Naive thymus-derived CD4-positive, alpha-beta T cell (primary cell): Measurements from ENCODE around the gene PPFIA3. TPM values are rescaled to one million over a fixed set of nuclear protein-coding genes. Genes with fewer than 3 reads are reported as not detected.
A peak's percentile ranks its signal among the peaks of the same experiment; 100 is the strongest.

Experiments
- ATAC-seq: fragments of 150-1000 bp; cut with Tn5 transposase; 2 replicates; pipeline ENCODE4 v1.10.0; 2021; ENCODE audit warnings: mild to moderate bottlenecking, moderate library complexity
- CTCF ChIA-PET: fragments of 350-600 bp; sonication (Branson Sonifier 250); formaldehyde crosslinking; loops from one replicate; lab custom pipeline; 2021; ENCODE audit warnings: antibody characterized with exemption; lab: Charles Lee
- POLR2A ChIA-PET: fragments of 350-600 bp; sonication (Branson Sonifier 250); formaldehyde crosslinking; loops from one replicate; lab custom pipeline; 2021; ENCODE audit warnings: antibody characterized with exemption, inconsistent platforms; lab: Charles Lee
- DNase-seq, 9 donors: peaks; one replicate each; pipeline versions ENCODE4 v3.0.0 to v3.0.0-alpha.2; 2020 to 2022; ENCODE audit warnings: mixed read lengths in 1 of 9
- H3K27ac ChIP-seq: one replicate; pipeline ENCODE4 v1.7.0; 2013; ENCODE audit warnings: mild to moderate bottlenecking, low read depth, low read length, moderate library complexity
- H3K27me3 ChIP-seq, 2 donors: one replicate each; pipeline ENCODE4 v1.7.0; 2013; ENCODE audit warnings: low read length in 2 of 2, mild to moderate bottlenecking in 2 of 2, moderate library complexity in 2 of 2; ENCODE audit not compliant: control insufficient read depth in 2 of 2, insufficient read depth in 2 of 2
- H3K36me3 ChIP-seq, 3 experiments: 1 replicate in 2 of 3; 2 replicates in 1 of 3; pipeline ENCODE4 v1.7.0; 2013; ENCODE audit warnings: low read length in 3 of 3, mild to moderate bottlenecking in 3 of 3, moderate library complexity in 1 of 3; ENCODE audit not compliant: insufficient read depth in 3 of 3, control insufficient read depth in 2 of 3
- H3K4me1 ChIP-seq, 2 donors: one replicate each; pipeline ENCODE4 v1.7.0; 2013; ENCODE audit warnings: low read length in 2 of 2, mild to moderate bottlenecking in 2 of 2, moderate library complexity in 1 of 2; ENCODE audit not compliant: control insufficient read depth in 2 of 2, insufficient read depth in 2 of 2
- H3K4me3 ChIP-seq: 2 replicates; pipeline ENCODE4 v1.7.0; 2013; ENCODE audit warnings: mild to moderate bottlenecking, low read length
- H3K9me3 ChIP-seq, 3 experiments: 1 replicate in 2 of 3; 2 replicates in 1 of 3; pipeline ENCODE4 v1.7.0; 2013; ENCODE audit warnings: low read length in 3 of 3; ENCODE audit not compliant: control insufficient read depth in 2 of 3
- H3K27ac Mint-ChIP-seq, 9 donors: one replicate each; pipeline ENCODE4 v1.8.0; 2020 to 2022; ENCODE audit warnings: mixed read lengths in 9 of 9, mild to moderate bottlenecking in 8 of 9, moderate library complexity in 5 of 9, inconsistent platforms in 2 of 9
- H3K27me3 Mint-ChIP-seq, 5 donors: one replicate each; pipeline ENCODE4 v1.8.0; 2021 to 2022; ENCODE audit warnings: mixed read lengths in 5 of 5, mild to moderate bottlenecking in 1 of 5
- H3K36me3 Mint-ChIP-seq, 5 donors: one replicate each; pipeline ENCODE4 v1.8.0; 2020 to 2022; ENCODE audit warnings: mixed read lengths in 5 of 5, mild to moderate bottlenecking in 3 of 5, inconsistent platforms in 1 of 5
- H3K4me1 Mint-ChIP-seq, 7 donors: one replicate each; pipeline ENCODE4 v1.8.0; 2020 to 2022; ENCODE audit warnings: mixed read lengths in 7 of 7, mild to moderate bottlenecking in 3 of 7, inconsistent platforms in 1 of 7
- H3K4me3 Mint-ChIP-seq, 10 donors: one replicate each; pipeline ENCODE4 v1.8.0; 2020 to 2022; ENCODE audit warnings: mild to moderate bottlenecking in 10 of 10, mixed read lengths in 10 of 10, moderate library complexity in 6 of 10, inconsistent platforms in 2 of 10
- H3K9me3 Mint-ChIP-seq, 11 donors: one replicate each; pipeline ENCODE4 v1.8.0; 2020 to 2022; ENCODE audit warnings: mixed read lengths in 11 of 11, mild to moderate bottlenecking in 4 of 11, inconsistent platforms in 1 of 11, moderate library complexity in 1 of 11
- intact Hi-C, 2 donors: fragments of 100-400 bp; cut with micrococcal nuclease; formaldehyde crosslinking; loops; one replicate each; pipeline ENCODE4 v1.15.1; 2023
- polyA plus RNA-seq, 2 donors: library from polyadenylated mRNA; unstranded; fragments of 300-500 nt; fragmentation: Illumina TruSeq; gene quantifications; one replicate each; pipeline ENCODE4 v1.2.3, GENCODE V29; 2021
- total RNA-seq, 6 experiments: library from RNA in 5 of 6; stranded (reverse) in 5 of 6; gene quantifications; 1 replicate in 5 of 6; 2 replicates in 1 of 6; pipeline ENCODE4 v1.2.3 and lab custom pipeline; 2021 to 2026

PPFIA3 gene
- total and polyA plus RNA-seq, 7 experiments from 2014 or later, result 0.15 to 4.9 (median 2.6) TPM

DNA sequence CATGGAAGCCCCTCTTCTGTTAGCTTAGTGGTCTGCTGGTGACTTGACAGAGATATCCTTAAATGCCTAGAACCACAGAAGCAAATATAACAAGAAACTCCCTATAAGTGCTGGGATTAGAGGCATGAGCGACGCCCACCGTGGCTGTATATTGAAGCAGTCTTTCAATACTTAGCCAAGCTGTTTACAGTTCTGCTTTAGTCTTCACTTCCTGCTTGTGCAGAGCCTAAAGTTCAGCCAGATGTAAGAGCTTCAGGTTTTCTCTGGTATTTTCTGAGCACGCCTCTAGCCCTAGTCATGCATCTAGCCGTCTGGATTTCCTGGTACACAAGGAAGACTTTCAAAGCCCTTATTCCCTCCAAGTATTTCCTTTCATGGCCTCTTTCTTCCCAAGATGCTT, 66.8 kb downstream of the PPFIA3 start:
- Histone ChIP-seq H3K4me1 (peaks cover 3 to 4% of the 10 kb centered on the region in 2 donors), H3K9me3 (peaks cover 0 to 3% (median 0%) of the 10 kb centered on the region in 3 experiments), H3K27me3 (no peaks in the 10 kb centered on the region), H3K4me3 (no peak overlapping the region), H3K27ac (no peak overlapping the region), H3K36me3 (no peaks in the 10 kb centered on the region)
- Mint-ChIP-seq H3K27ac (no peak overlapping the region), H3K4me3 (no peak overlapping the region), H3K4me1 (peaks cover 7 to 17% (median 11%) of the 10 kb centered on the region in 7 donors), H3K27me3 (no peaks in the 10 kb centered on the region), H3K9me3 (peaks cover 0 to 33% (median 11%) of the 10 kb centered on the region in 11 donors), H3K36me3 (peaks cover 0 to 5% (median 4%) of the 10 kb centered on the region in 5 donors)
- ATAC-seq, result no peak
- intact Hi-C loops, result no loop called here
- ChIA-PET CTCF (no interaction called here), POLR2A (no interaction called here)
- DNase-seq, result no peak

DNA sequence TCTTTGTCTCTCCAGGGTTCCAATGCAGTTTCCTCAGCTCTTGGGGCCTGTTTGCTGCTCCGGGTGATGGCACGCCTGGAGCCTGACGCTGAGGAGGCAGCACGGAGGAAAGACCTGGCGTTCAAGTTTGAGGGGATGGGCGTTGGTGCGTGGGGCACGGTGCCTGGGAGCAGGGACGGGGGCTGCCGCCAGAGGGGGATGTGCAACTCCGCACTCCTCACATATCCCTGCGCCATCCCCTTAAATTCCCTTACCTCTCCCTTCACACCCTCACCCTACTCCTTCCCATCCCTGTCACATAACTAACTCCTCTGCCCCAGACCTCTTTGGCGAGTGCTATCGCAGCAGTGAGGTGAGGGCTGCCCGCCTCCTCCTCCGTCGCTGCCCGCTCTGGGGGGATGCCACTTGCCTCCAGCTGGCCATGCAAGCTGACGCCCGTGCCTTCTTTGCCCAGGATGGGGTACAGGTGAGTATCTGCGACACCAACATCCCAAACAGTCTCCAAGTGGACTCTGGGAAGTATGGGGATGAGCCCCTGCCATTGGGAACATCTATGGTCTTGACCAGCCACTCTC, 69.4 kb downstream of the PPFIA3 start:
- Histone ChIP-seq H3K27me3 (no peaks in the 10 kb centered on the region), H3K4me3 (no peak overlapping the region), H3K4me1 (peaks cover 3 to 4% of the 10 kb centered on the region in 2 donors), H3K9me3 (peaks cover 0 to 3% (median 0%) of the 10 kb centered on the region in 3 experiments), H3K27ac (no peak overlapping the region), H3K36me3 (no peaks in the 10 kb centered on the region)
- Mint-ChIP-seq H3K27ac (peak overlapping the region in 1 of 9 donors; percentile 65), H3K4me3 (no peak overlapping the region), H3K27me3 (peaks cover 0 to 4% (median 0%) of the 10 kb centered on the region in 5 donors), H3K9me3 (peaks cover 0 to 27% (median 5%) of the 10 kb centered on the region in 11 donors), H3K4me1 (peaks cover 7 to 17% (median 11%) of the 10 kb centered on the region in 7 donors), H3K36me3 (peaks cover 0 to 5% (median 4%) of the 10 kb centered on the region in 5 donors)
- ChIA-PET POLR2A (interaction anchor here (0.6 kb wide), 1 partner anchor 370 kb away, joined by 5 read pairs; no protein-coding TSS in a partner anchor), CTCF (interaction anchor here (1.0 kb wide), 1 partner anchor 10 kb away, joined by 3 read pairs; no protein-coding TSS in a partner anchor)
- ATAC-seq, result no peak
- intact Hi-C loops, result no loop called here
- no peak for DNase-seq

- ATAC-seq, result no peak
- POLR2A ChIA-PET, result interaction anchor here (0.6 kb wide), 1 partner anchor 370 kb away, joined by 5 read pairs; no protein-coding TSS in a partner anchor
Measured at GRCh38 chr19:49189259-49189658, 69.9 kb downstream of the PPFIA3 start.

GRCh38 chr19:49190781-49191180, 71.4 kb downstream of the PPFIA3 start:
- no peak overlapping the region for H3K4me3 Mint-ChIP-seq
- H3K36me3 ChIP-seq, result no peaks in the 10 kb centered on the region
- CTCF ChIA-PET, result no interaction called here
- no peaks in the 10 kb centered on the region for H3K9me3 ChIP-seq
- no peaks in the 10 kb centered on the region for H3K27me3 ChIP-seq
- H3K27me3 Mint-ChIP-seq, result peaks cover 0 to 9% (median 0%) of the 10 kb centered on the region in 5 donors
- H3K27ac ChIP-seq, result no peak overlapping the region
- peaks cover 7 to 17% (median 11%) of the 10 kb centered on the region in 7 donors for H3K4me1 Mint-ChIP-seq
- POLR2A ChIA-PET, result no interaction called here
- peaks cover 0 to 6% (median 0%) of the 10 kb centered on the region in 11 donors for H3K9me3 Mint-ChIP-seq
- intact Hi-C loops, result no loop called here
- no peaks in the 10 kb centered on the region for H3K36me3 Mint-ChIP-seq
- H3K27ac Mint-ChIP-seq, result no peak overlapping the region
- H3K4me3 ChIP-seq, result no peak overlapping the region
- no peak for ATAC-seq
- DNase-seq, result no peak
- peaks cover 3 to 4% of the 10 kb centered on the region in 2 donors for H3K4me1 ChIP-seq

More at GRCh38 chr19:49189259-49189658, 69.9 kb downstream of the PPFIA3 start:
- Mint-ChIP-seq H3K27ac (no peak overlapping the region), H3K27me3 (peaks cover 0 to 9% (median 0%) of the 10 kb centered on the region in 5 donors), H3K4me3 (no peak overlapping the region), H3K9me3 (peaks cover 0 to 21% (median under 1%) of the 10 kb centered on the region in 11 donors), H3K4me1 (peaks cover 7 to 17% (median 11%) of the 10 kb centered on the region in 7 donors), H3K36me3 (peaks cover 0 to under 1% (median 0%) of the 10 kb centered on the region in 5 donors)
- Histone ChIP-seq H3K4me1 (peaks cover 3 to 4% of the 10 kb centered on the region in 2 donors), H3K27me3 (no peaks in the 10 kb centered on the region), H3K36me3 (no peaks in the 10 kb centered on the region), H3K9me3 (peaks cover 0 to 3% (median 0%) of the 10 kb centered on the region in 3 experiments), H3K4me3 (no peak overlapping the region), H3K27ac (no peak overlapping the region)
- CTCF ChIA-PET, result interaction anchor here (1.0 kb wide), 1 partner anchor 10 kb away, joined by 3 read pairs; no protein-coding TSS in a partner anchor
- DNase-seq, result no peak
- intact Hi-C loops, result no loop called here

- H3K27me3 Mint-ChIP-seq, result peaks cover 0 to 12% (median 0%) of the 10 kb centered on the region in 5 donors
- intact Hi-C loops, result no loop called here
Measured at GRCh38 chr19:49193822-49194394, 74.6 kb downstream of the PPFIA3 start.

DNA sequence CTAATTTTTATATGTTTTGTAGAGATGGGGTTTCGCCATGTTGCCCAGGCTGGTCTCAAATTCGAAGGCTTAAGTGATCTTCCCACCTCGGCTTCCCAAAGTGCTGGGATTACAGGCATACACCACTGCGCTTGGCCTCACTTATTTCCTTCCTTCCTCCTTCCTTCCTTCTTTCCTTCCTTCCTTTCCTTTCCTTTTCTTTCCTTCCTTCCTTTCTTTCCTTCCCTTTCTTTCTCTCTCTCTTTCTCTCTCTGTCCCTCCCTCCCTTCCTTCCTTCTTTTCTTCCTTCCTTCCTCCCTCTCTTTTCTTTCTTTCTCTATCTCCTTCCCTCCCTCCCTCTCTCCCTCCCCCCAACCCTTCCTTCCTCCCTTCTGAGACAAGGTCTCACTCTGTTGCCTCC, 75.1 kb downstream of the PPFIA3 start:
- ATAC-seq (no peak), DNase-seq (no peak)
- H3K9me3 Mint-ChIP-seq, result no peaks in the 10 kb centered on the region
- no peak overlapping the region for H3K4me3 Mint-ChIP-seq
- H3K36me3 Mint-ChIP-seq, result no peaks in the 10 kb centered on the region
- Histone ChIP-seq H3K4me1 (peaks cover 2 to 4% of the 10 kb centered on the region in 2 donors), H3K27me3 (no peaks in the 10 kb centered on the region), H3K4me3 (no peak overlapping the region), H3K36me3 (no peaks in the 10 kb centered on the region), H3K27ac (no peak overlapping the region), H3K9me3 (no peaks in the 10 kb centered on the region)
- H3K27me3 Mint-ChIP-seq, result peaks cover 0 to 12% (median 0%) of the 10 kb centered on the region in 5 donors
- ChIA-PET CTCF (interaction anchor here (0.6 to 1.6 kb wide), 2 partner anchors 31 to 98 kb away, joined by 3 read pairs; no protein-coding TSS in a partner anchor), POLR2A (no interaction called here)
- no peak overlapping the region for H3K27ac Mint-ChIP-seq
- H3K4me1 Mint-ChIP-seq, result peaks cover 2 to 18% (median 9%) of the 10 kb centered on the region in 7 donors
- intact Hi-C loops, result no loop called here

More at GRCh38 chr19:49193822-49194394, 74.6 kb downstream of the PPFIA3 start:
- Mint-ChIP-seq H3K9me3 (no peaks in the 10 kb centered on the region), H3K36me3 (no peaks in the 10 kb centered on the region), H3K4me1 (peaks cover 5 to 19% (median 11%) of the 10 kb centered on the region in 7 donors), H3K4me3 (no peak overlapping the region), H3K27ac (no peak overlapping the region)
- H3K4me1 ChIP-seq, result peaks cover 3 to 4% of the 10 kb centered on the region in 2 donors
- ChIA-PET CTCF (no interaction called here), POLR2A (no interaction called here)
- ATAC-seq (no peak), DNase-seq (no peak)
- no peak overlapping the region for H3K4me3 ChIP-seq
- no peaks in the 10 kb centered on the region for H3K27me3 ChIP-seq
- H3K9me3 ChIP-seq, result no peaks in the 10 kb centered on the region
- H3K27ac ChIP-seq, result no peak overlapping the region
- no peaks in the 10 kb centered on the region for H3K36me3 ChIP-seq
